Activated CD4-positive, alpha-beta T cell treated with anti-CD3 and anti-CD28 coated beads for 4 hours (primary cell): ENCODE results near the gene DYNLT2B.
"Not testable (repeated sequence)": the region's sequence is repeated elsewhere in the genome, so short reads cannot be mapped to it uniquely, and the experiment has no call there.

Source experiments
- DNase-seq, 2 donors: peaks; one replicate each; pipeline ENCODE4 v3.0.0-alpha.2; 2020

DYNLT2B gene

GRCh38 chr3:196323691-196324090, 5.7 kb upstream of the DYNLT2B start:
- no peak for DNase-seq

- no peak for DNase-seq
These were observed 5.0 kb upstream of the DYNLT2B start for GRCh38 chr3:196323016-196323415.

- DNase-seq: no peak
These were observed 3.1 kb upstream of the DYNLT2B start for GRCh38 chr3:196321162-196321561.

- no peak for DNase-seq
These were observed 2.1 kb upstream of the DYNLT2B start for GRCh38 chr3:196320137-196320536.

- not testable (repeated sequence) for DNase-seq
These were observed 997 bp downstream of the DYNLT2B start for GRCh38 chr3:196316799-196317686.

GRCh38 chr3:196315821-196316220, 2.2 kb downstream of the DYNLT2B start:
- DNase-seq: no peak

- DNase-seq: no peak
These were observed 3.4 kb downstream of the DYNLT2B start for GRCh38 chr3:196314597-196314996.

- not testable (repeated sequence) for DNase-seq
These were observed 4.0 kb downstream of the DYNLT2B start for GRCh38 chr3:196314086-196314485.

- not testable (repeated sequence) for DNase-seq
These were observed 15.1 kb downstream of the DYNLT2B start for GRCh38 chr3:196302960-196303359.

- not testable (repeated sequence) for DNase-seq
These were observed 15.5 kb downstream of the DYNLT2B start for GRCh38 chr3:196302551-196302950.

- no peak for DNase-seq
These were observed 19.5 kb downstream of the DYNLT2B start for GRCh38 chr3:196298521-196298920.

GRCh38 chr3:196292286-196292923, 25.6 kb downstream of the DYNLT2B start:
- no peak for DNase-seq

GRCh38 chr3:196288141-196288460, 29.9 kb downstream of the DYNLT2B start:
- DNase-seq: no peak

- DNase-seq: peak; percentile 67 to 69
These were observed 30.4 kb downstream of the DYNLT2B start, which contains the start of gene PCYT1A for GRCh38 chr3:196287440-196288140. PCYT1A (minus strand) TSS chr3:196287726; CDS start chr3:196270531, 17,195 bp downstream.

- DNase-seq: peak in 1 of 2 donors; percentile 15
These were observed 31.0 kb downstream of the DYNLT2B start for GRCh38 chr3:196287090-196287439.

GRCh38 chr3:196284396-196284795, 33.6 kb downstream of the DYNLT2B start:
- no peak for DNase-seq

- no peak for DNase-seq
These were observed 36.1 kb downstream of the DYNLT2B start for GRCh38 chr3:196281962-196282361.

GRCh38 chr3:196280689-196281440, 37.2 kb downstream of the DYNLT2B start:
- DNase-seq: no peak

GRCh38 chr3:196275126-196275525, 42.9 kb downstream of the DYNLT2B start:
- no peak for DNase-seq

GRCh38 chr3:196274585-196274984, 43.5 kb downstream of the DYNLT2B start:
- DNase-seq: peak; percentile 68 to 69

GRCh38 chr3:196273655-196274054, 44.4 kb downstream of the DYNLT2B start:
- no peak for DNase-seq

GRCh38 chr3:196272826-196273225, 45.2 kb downstream of the DYNLT2B start:
- no peak for DNase-seq

- no peak for DNase-seq
These were observed 47.5 kb downstream of the DYNLT2B start for GRCh38 chr3:196270499-196270898.
